Measurements from ENCODE around the gene CACNB3. TPM values are rescaled to one million over a fixed set of nuclear protein-coding genes. Genes with fewer than 3 reads are reported as not detected.
"Not testable (repeated sequence)": the region's sequence is repeated elsewhere in the genome, so short reads cannot be mapped to it uniquely, and the experiment has no call there.

CACNB3 gene
- polyA plus RNA-seq, 4 donors = 45.6 to 98.8 (median 62.3) TPM

DNA sequence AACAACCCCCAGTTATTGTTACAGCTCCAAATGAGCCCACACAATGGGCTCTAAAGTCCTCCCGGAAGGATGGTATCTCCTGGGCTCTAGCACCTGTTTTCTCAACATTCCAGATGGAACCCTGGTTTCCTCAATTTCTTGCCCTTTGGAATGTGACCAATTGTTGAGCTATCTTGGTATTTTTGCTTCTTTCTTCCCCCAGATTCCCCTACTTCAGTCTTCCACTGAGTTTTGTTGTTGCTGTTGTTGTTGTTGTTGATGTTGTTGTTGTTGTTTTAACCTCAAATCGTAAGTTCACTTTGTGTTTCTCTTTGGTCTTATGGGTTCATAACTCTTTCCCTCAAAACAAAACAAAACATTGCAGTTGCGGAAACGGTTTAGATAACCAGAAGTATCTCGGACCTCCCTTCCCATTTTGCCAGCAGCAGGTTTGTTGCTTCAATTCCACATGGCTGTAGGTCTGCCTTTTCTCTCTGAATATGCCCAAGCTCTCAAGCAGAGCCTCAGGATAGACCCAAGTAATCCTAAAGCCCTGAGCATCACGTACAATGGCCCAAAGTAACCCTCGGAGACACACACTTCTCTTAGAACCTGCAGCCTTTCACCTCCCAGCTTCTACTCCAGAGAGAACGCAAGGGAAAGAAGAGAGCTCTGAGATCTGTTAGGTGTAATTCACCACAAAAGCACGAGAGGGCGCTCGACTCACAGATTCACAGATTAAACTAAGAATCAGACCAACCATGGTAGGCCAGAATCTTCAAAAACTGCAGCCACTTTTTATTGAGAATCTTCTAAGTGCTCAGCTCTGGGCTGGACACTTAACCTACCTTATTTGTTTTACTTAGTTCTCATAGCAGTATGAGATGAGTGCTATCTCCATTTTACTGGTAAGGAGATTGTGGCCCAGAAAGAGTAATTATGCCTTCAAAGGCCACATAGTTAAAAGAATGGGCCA, 34.7 kb downstream of the CACNB3 start:
- DNase-seq (ENCODE audit: low read depth in 4 of 4, low spot score in 3 of 4) = peak; percentile 78 to 89 (median 85)

DNA sequence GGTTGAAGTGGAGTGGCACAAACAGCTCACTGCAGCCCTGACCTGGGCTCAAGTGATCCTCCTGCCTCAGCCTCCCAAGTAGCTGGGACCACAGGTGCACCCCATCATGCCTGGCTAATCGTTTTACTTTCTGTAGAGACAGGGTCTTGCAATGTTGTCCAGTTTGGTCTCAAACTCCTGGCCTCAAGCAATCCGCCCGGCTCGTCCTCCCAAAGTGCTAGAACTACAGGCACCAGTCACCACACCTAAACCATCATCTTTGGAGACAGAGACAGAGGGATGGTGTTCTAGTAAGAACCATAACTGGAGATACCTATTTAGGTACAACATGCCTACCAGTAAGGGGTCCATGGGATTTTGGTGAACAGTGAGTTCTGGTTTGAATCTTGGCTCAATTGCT, 36.2 kb downstream of the CACNB3 start:
- no peak for DNase-seq (ENCODE audit: low read depth in 4 of 4, low spot score in 3 of 4)

DNA sequence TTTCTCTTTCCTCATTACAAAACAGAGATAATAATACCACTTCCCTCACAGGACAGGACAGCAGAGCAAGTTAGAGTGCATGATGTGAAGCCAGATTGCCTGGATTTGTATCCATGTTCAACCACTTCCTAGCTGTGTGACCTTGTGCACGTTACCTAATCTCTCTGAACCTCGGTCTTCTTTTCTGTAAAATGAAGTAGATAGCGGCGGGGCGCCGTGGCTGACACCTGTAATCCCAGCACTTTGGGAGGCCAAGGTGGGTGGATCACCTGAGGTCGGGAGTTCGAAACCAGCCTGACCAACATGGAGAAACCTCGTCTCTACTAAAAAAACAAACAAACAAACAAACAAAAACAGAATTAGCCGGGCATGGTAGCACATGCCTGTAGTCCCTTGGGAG, 36.6 kb downstream of the CACNB3 start:
- not testable (repeated sequence) for DNase-seq (ENCODE audit: low read depth in 4 of 4, low spot score in 3 of 4)

DNA sequence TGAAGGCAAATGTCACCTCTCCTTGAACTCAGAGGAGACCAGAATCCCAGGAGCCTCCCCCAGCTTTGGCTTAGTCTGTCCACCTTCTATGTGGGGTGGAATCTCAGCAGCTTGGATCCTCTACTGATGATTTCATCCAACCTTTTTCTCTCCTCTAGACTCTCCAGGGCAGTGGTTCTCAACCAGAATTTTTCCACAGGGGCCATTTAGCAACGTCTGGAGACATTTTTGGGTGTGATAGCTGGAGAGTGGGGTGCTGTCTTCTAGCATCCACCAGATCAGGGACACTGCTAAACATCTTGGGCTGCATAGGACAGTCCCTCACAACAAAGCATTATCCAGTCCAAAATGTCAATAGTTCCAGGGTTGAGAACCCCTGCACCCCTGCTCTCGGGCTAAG, 38.1 kb downstream of the CACNB3 start:
- DNase-seq (ENCODE audit: low read depth in 4 of 4, low spot score in 3 of 4) = no peak

DNA sequence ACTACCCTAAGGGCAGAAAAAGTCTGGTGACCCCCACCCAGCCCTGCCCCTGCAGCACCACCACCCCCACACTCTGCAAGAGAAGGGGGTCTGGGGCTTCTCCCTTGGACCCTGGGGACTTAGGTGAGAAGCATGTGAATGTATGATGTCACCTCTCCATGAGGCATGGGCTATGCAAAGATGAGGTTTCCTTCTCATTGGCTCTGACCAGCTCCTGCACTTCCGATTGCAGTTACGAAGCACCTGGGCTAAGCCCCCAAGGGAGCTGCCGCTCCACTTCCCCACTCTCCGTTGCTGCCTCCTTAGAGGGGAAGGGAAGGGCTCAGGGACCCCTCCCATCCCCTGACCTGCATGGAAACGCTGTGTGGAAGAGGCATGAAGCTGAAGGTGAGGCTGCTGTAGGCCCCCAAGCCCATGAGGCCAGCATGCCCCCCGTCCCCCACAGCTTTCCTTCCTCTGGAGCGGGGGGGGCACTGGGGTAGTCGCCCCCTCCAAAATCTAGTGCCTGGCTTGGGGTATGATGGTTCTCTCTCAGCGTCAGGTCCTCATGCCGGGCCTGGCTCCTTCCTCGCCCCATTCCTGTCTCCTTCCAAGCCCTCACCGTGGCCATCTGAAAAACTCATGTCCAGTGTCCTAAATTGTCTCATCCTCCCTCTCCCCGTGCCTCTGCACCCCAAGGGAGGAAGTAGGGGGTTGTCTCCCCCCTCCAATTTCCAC, 39.1 kb downstream of the CACNB3 start:
- DNase-seq (ENCODE audit: low read depth in 4 of 4, low spot score in 3 of 4) = no peak

DNA sequence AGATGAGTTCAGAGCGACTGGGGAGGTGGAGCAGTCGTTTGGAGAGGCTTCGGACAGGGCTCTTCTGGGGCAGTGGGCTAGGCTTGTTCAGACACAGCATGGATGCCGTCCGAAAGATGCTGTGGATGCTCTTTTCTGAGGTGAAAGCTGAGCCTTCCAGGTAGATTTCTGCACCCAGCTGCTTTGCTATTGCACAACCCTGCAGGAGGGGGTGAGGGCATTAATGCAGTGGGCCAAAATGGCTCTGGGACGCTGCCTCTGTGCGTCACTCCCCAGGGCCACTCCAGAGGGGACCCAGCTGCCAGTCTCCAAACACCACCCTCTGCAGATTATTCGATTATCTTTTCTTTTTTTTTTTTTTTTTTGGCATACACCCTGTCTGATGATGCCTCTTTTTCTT, 39.7 kb downstream of the CACNB3 start:
- DNase-seq (ENCODE audit: low read depth in 4 of 4, low spot score in 3 of 4) = no peak

DNA sequence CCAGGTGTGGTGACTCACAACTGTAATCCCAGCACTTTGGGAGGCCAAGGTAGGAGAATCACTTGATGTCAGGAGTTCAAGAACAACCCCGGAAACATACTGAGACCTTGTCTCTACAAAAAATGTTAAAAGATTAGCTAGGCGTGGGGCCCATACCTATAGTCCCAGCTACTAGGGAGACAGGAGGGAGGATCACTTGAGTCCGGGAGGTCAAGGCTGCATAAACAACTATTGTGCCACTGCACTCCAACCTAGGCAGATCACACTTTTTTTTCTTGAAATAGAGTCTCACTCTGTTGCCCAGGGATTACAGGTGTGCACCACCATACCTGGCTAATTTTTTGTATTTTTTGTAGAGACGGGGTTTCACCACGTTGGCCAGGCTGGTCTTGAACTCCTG, 41.3 kb downstream of the CACNB3 start:
- DNase-seq (ENCODE audit: low read depth in 4 of 4, low spot score in 3 of 4) = no peak

DNA sequence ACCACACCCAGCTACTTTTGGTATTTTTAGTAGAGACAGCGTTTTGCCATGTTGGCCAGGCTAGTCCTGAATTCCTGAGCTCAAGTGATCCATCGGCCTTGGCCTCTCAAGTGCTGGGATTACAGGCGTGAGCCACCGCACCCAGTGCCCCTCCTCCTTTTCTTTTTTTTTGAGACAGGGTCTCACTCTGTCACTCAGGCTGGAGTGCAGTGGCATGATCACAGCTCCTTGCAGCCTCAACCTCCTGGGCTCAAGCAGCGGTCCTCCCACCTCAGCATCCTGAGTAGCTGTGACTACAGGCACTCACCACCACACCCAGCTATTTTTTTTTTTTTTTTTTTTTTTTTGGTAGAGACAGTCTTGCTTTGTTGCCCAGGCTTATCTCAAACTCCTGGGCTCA, 41.9 kb downstream of the CACNB3 start:
- not testable (repeated sequence) for DNase-seq (ENCODE audit: low read depth in 4 of 4, low spot score in 3 of 4)

DNA sequence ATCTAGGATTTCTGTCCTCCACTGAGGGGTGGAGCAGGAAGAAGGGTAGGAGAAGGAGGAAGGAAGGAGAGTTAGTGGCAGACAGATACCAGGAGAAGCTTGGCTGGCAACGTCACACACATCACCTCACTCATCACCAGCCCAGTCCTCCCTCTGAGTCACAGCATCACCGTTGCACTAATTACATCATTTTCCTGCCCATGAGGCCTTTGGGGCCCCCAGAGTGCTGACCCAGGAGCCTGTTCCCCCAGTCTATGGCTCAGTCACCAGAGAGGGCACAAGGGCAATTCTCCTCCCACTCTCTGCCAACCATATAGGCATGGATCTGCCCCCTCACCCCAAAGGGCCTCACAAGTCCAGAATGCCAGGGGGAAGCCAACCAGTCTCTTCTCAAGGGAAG, 42.8 kb downstream of the CACNB3 start:
- DNase-seq (ENCODE audit: low read depth in 4 of 4, low spot score in 3 of 4) = no peak

DNA sequence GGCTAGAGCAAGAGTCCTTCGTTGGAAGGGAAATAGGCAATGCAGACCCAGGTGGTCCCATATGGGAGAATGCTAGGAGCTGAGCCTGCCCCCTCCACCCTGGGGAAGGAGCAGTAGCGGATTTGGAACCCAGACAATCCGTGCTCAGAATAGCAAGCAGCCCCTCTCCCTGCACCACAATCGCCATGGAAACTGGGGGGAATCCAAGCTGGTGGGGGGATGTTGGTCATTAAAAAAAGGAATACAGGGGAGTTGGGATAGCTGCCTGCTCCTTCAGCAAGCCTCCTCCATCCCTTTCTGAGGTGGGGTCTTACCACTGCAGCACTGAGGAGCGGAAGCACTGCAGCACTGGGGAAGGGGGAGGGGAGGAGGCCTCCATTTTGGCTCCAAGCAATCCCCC, 44.5 kb downstream of the CACNB3 start:
- no peak for DNase-seq (ENCODE audit: low read depth in 4 of 4, low spot score in 3 of 4)

DNA sequence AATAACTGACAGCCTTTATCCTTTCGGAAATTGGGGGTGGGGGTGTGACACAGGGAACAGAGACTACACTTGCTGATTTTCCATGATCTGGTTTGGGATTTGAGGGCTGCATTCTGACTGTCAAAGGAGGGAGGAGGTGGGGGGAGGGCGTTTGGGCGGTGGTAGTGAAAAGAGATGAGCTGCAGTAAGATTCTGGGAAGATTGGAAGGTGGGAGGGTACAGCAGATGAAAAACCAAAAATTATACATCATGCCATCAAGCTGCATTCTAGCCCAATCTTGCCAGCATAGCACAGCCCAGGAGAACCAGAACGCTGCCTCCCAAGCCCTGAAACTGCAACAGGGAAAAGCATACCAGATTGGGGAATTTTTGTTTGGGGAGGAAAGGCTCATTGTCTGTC, 45.0 kb downstream of the CACNB3 start:
- no peak for DNase-seq (ENCODE audit: low read depth in 4 of 4, low spot score in 3 of 4)

DNA sequence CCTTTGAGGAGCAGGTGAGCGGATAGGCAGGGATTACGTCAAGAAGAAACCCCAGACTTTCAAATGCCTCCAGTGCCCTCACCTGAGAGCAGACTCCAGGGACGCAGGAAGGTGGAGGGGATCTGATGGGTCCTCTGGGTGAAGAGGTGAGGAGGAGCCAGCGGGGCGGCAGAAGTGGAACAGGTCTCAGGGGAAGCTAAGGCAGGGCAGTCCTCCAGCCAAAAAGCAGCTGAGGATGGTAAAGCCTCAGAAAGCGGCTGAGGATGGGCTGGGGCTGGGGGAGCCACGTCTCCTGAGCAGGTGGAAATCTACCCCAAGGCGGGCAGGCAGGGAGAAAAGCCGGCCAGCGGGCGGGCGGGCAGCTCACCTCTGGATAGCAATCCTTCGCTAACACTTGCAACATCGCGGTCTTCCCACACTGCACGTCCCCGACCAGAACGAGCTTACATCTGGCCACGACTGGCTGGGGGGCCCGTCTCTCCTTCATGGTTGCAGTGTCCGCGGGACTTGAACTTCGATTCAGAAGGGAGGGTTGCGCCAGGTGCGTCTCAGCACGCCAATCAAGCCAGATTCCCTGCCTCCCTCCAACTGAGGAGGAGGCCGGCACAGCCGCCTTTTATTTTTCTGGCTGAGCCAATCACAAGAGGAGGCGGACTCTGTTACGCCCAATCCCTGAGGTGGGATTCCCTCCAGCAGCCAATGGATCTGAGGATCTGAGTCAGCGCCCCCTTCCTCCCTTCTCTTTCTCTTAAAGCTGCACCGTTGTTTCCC, 47.2 kb downstream of the CACNB3 start, which contains the start of gene RND1:
TSS of gene RND1 (minus strand) at position 590 of the 771 bp plus-strand sequence. CDS start at position 487, 103 bp downstream.
- DNase-seq (ENCODE audit: low read depth in 4 of 4, low spot score in 3 of 4) = peak; percentile 81 to 89 (median 84)

DNA sequence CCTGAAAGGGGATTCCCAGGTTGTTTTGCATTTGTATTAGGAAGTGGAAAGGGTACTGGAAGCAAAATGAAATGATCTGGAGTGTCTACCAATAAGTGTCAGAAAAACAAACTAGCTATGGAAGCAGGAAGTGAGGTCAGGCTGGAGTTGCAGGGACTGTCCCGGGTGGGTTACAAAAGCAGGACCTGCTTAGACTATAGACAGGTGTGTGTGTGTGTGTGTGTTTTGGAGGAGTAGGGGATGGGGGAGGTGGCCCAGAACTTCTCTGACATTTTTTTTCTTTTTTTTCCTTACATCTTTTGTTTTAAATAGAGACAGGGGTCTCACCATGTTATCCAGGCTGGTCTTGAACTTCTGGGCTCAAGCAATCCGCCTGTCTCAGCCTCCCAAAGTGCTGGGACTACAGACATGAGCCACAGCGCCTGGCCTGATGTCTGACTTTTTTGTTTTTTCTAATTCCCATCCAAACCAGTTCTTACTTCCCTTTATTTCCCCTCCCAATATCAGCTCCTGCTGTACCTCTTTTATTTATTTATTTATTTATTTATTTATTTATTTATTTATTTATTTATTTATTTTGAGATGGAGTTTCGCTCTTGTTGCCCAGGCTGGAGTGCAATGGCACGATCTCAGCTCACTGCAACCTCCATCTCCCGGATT, 47.9 kb downstream of the CACNB3 start:
- DNase-seq (ENCODE audit: low read depth in 4 of 4, low spot score in 3 of 4) = no peak

DNA sequence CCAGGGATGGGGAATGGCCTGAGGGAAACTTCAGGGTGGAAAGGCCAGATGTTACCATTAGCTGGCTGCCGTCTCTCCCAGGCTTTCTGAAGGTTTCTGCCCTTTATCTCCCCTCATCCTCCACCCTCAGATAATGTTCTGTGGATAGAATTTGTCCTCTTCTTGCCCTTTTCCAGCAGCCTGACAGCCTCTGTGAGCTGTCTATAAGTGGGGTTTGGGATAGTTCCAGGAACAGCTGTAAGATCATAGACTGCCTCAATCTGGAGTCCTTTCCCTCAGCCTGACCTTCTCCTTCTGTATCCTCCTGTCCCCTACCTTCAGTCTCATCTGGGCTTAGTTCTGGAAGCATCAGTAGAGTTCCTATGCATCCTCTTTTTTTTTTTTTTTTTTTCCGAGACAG, 50.2 kb downstream of the CACNB3 start:
- no peak for DNase-seq (ENCODE audit: low read depth in 4 of 4, low spot score in 3 of 4)

DNA sequence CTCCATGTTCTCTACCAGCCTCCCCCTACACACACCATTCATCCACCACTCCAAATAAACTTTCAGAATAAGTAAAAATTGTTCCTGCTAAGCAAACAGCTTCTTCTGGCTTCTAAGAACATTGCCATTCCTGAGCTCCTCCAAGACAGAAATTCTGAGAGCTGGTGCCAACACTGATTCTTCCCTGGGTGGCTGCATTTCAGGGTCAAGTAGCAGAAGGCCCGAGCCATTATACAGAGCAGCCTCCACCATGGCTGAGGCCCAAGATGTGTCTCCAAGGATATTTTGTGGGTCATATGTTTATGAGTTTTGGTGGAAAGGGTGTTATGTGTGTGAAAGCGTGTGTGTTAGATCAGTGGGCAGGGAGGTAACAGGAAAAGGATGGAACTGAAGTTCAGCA, 50.9 kb downstream of the CACNB3 start:
- DNase-seq (ENCODE audit: low read depth in 4 of 4, low spot score in 3 of 4) = no peak

DNA sequence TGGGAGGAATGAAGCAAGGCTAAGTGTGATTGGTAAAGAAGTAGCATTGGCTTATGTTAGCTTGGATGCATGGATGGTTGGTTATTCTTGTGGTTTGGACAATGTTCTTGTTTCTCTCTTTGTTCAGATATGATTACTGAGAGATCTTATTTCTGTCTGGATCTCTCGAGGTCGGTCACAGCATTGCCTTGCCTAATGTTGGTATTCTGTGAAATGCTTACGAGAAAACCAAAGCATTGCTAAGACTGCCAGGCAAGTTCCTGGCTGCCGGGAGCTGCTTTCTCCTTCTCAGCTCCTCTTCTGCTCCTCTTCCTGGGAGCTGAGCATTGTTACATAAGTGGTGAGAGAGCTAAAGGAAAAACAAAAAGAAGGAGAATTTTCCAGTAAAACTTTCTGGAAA, 54.8 kb downstream of the CACNB3 start:
- no peak for DNase-seq (ENCODE audit: low read depth in 4 of 4, low spot score in 3 of 4)

DNA sequence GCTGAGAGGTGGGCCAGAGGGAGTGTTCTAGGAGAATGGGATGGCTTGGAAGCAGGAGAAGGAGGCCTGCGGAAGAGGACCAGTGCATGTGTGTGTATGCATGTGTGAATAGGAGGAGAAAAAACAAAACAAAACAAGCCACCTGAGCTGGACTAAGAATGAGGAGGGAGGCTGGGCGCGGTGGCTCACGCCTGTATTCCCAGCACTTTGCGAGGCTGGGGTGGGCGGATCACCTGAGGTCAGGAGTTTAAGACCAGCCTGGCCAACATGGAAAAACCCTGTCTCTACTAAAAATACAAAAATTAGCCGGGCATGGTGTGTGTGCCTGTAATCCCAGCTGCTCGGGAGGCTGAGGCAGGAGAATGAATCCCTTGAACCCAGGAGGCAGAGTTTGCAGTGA, 55.2 kb downstream of the CACNB3 start:
- not testable (repeated sequence) for DNase-seq (ENCODE audit: low read depth in 4 of 4, low spot score in 3 of 4)

DNA sequence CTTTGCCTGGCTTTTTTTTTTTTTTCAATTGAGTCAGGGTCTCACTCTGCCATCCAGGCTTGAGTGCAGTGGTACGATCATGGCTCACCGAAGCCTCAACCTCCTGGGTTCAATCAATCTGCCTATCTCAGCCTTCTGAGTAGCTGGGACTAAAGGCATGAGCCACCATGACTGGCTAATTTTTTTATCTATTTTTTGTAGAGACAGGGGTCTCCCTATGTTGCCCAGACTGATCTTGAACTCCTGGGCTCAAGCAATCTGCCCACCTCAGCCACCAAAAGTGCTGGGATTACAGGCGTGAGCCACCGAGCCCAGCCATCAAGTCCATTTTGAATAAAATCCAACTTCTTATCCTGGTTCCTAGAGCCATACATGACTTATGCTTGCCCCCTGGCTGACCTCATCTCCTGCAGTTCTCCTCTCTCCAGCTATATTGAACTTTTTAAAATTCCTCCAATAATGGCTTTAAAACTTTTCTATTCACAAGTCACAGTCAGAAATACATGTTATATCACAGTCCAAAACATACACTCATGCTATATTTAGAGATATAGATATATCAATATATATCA, 57.7 kb downstream of the CACNB3 start:
- no peak for DNase-seq (ENCODE audit: low read depth in 4 of 4, low spot score in 3 of 4)
